CD4-positive, alpha-beta T cell treated with Interleukin-10 for 1 hour (primary cell): ENCODE data around the gene MCRS1.

Experiments
- DNase-seq: peaks from one replicate; pipeline ENCODE4 v3.0.0-alpha.2; 2020

Gene MCRS1

DNA sequence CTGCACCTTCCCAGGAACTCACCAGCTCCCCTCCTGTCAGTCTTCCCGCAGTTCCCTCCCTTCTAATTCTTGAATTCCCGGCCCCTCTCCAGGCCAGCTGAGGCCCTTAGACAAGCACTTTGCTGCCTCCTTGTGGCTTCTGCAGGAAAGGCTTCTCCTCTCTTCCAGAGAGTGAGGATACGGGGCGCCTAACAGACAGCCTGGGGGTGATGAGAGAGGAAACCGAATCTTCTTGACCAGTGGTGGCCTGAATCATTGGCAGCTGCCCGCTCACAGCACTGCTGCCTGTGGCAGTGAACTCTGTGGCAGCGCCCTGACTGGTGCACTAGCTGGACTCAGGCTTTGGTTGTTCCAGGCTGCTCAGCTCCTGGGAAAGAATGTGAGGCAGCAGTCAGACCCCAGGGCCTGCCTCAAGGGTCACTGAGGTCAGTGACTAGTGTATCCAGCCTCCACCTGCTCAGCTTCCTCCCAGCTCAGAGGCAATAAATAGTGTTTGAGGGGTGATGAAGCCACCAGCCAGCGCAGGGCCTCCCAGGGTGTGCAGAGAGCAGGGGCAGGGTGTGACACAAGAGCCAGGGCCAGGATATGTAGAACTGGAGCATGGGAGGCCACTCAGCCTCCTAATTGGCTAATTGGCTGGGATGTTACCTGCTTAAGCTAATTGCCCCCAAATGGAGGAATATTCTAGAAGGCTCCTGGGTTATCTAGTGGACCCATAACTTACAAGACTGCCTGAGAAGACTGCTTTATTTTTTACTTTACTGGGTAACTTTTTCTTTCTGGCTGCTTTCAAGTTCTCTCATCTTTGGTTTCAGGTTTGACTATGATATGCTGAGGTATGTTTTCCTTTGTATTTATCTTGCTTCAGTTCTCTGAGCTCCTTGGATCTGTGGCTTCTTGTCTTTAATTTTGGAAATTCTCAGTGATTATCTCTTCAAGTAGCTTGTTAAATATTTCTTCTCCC, 12.9 kb upstream of the MCRS1 start:
- peak; percentile 58 for DNase-seq

DNA sequence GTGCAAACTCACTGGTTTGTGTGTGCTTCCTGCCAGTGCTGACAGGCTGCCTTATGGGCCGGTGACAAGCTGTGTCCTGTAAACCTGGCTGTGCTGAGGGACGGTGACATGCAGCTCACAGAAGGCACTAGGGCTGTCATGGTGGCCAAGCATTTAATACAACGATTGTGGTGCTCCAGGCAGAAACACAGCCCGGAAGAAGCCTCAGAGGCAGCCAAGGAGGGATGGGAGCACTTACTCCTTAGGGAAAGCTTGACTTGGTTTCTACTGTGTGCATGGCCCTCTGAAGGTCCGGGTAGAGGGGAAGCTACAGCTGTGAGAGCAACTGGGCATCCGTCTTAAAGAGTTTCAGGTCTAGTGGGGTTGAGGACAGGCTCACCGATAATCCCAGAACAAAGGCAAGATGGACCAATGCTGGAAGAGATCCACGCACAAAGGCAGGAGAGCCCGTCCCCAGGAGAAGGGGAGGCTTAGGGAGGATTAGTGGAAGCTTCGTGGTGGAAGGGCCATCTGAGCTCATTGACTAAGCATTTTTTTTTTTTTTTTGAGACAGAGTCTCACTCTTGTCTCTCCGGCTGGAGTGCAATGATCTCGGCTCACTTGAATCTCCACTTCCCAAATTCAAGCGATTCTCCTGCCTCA, 10.7 kb upstream of the MCRS1 start:
- DNase-seq = no peak

DNA sequence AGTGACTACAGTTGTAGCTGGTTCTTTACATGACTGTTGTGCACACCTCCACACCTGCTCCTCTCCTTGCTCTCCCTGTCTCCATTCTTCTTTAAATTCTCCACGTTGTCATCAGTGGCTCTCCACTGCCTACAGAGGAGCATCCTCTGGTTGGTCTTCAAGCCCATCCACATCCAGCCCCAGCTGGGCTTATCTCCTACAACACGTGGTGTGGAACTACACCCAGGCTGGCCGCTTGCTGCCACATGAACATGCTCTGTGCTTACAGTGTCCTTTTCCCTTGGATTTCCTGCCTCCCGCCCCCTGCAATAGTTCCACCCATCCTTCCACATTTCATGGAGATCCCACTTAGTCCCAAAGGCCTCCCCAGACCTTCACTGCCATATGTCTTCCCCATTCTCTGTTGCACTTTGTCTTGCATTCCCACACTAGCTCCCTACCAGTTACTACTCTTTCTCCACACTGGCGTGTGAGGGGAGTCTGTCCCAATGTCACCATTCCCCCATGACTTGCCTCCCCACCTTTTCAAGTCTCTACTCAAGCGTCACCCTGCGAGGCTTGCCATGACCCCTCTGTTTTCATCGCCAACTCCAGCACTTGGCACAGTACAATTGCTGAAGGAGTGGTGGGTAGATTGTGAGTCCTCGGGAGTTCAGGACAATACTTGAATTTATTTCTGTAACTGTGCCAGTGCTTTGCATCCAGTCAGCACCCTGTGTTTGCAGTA, 9.8 kb upstream of the MCRS1 start:
- no peak for DNase-seq

DNA sequence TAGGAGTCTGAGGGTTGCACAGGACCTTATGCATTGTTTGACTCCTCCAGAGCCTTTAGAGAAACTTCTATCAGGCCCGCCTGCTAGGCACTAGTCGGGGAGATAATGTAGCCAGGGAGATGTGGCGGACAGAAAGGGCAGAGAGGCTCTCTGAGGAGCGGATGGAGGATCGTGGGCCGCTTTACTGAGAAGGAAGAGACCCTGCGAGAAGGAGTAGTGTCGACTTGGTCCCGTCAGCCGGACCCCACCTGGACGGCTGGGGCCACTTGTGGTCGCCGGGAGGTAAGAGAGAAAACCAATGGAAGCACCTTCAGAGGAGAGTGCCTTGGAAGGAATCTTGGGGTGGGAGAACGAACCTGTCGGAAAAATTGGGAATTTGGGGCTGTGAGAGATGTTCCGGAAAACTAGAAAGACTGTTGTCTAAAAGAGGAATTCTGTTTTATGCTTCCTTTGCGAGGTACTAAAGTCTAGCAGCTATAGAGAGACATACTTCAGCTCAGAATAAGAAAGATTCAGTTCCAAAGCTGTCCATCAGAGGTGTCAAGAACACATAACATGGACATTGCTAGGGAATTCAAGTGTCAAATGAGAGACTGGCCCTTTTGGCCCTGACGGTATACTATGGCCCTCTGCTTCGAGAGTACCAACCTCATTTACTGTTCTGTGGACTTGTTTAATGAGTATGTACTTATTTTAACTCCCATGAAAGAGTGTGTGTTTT, 660 bp upstream of the MCRS1 start:
- no peak for DNase-seq

DNA sequence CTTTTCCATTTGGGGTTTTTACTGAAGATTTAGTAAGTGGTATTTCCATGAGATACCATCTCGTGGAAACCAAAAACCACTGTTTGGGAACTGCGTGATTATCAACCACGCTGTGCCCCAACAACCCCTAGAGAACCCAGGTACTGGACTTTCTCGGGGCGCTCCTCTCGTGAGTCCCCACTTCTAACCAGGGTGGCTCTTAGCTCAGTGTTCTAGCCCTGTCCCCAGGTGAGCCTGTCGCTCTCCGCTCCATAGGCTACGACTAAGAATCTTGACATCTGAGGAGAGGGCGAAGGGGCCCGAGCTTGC, 686 bp downstream of the MCRS1 start:
- DNase-seq = no peak

DNA sequence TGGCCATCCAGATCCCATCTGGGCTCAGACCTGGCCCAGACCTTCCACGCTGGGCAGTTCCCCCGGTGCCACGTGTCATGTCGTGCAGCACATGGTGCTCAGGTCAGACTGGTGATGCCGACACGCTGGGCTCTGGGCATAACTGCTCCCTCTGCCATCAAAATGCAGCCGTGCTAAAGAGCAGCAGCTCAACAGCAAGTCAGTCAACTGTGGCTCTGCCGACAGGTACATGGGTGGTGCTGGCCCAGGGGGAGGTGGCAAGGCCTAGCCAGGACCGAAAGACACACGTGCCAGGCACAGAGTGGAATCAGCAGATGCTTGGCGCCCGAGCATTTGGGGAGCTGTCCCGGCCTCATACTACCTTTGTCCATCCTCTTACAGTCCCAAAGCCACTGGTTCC, 1.6 kb downstream of the MCRS1 start:
- no peak for DNase-seq

DNA sequence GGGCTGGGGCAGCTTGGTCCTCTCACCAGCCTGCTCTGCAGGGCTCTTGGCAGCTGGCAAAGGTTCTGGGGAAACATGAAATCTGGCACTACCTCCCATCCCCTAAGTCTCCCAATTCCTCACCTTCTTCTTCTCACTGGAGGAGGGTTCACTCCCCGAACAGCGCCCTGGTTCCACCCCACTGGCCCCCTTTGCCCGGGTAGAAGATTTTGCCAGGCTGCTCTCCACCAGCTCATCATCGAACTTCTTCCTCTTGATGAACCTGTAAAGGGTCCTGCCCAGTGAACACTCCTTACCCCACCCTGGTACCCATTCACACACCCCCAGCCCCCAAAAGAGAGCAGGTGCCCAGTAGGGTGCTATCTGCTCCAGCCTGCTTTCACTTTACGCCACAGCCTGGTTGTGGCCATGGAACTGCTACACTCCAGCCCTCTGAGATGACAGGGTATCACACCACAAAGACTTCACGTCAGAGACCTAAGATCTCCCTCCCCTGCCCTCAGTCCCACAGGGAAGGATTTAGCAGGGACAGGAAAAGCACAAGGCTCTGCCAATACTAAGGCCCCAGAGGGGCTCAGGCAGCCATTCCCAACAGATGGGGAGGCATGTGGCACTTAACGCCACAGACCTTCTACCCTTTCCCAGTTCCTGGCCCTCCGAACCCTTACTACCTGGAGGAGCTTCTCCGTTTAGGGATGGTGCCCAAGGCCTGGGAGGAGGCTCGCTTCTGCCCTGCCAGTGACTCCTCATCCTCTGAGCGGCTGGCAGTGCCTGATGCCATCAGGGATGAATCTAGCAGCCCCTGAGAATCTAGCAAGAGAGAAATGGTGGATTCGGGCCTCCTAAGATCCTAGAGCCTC, 2.3 kb downstream of the MCRS1 start:
- no peak for DNase-seq

DNA sequence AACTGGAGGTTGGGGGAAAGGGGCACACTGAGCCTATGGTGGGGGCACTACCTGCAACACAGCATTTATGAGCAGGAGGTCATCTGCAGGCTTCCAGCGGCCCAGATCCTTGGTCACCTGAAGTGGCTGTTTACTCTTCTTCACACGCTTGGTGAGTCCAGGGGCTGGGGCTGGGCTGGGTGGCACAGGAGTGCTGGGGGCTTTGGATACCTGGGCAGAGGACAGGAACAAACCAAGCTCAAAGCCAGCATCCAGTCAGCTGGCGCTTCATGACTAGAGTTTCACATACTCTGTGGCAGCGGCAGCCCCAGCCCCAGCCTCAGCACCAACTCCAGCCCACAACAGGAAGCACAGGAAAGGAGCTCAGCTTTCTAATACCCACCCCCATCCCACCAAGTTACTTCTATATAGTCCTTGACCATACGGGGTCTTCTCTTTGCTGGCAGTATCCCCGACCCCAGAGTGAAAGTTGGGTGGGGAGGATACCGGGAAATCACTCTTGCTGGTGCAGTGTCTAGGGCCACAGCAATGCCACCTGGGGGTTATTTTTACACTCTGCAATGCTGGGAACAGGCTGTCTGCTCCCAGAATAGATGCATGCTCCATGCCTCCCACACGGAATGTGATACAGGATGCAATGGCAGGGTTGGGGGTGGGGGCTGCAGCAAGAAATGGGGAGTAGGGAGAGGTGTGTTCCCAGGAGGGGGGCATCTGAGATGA, 3.1 kb downstream of the MCRS1 start:
- DNase-seq = no peak

DNA sequence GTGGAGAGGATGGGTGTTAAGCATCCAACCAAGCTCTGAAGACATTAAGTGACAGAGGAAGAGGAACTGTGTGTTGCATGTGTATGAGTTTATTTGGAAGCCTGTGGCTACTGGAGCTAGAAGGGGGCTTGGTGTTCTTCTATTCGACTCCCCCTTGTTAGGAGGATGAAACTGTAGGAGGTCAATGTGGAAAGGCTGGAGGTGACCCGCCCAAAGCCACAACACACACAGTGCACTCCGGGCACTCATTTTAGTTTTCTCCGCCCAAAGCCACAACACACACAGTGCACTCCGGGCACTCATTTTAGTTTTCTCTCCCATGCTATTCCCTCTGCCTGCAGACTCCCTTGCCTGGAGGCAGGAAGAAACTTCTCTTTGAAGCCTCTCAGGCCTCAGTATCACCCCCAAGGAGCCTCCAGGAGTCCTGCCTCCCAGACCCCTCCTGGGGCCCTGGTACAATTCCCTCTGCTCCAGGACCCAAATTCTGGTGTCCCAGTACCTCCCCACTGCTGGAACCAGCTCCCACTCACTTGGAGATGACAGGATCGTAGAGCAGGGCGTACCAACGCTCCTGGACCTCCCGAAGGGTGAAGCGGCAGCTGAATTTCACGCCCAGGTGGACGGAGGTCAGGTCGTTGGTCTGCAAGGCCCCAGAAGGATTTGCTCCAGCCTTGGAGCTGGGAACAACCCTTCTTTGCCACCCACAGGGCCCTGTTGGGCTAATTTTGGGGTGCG, 3.8 kb downstream of the MCRS1 start:
- no peak for DNase-seq

DNA sequence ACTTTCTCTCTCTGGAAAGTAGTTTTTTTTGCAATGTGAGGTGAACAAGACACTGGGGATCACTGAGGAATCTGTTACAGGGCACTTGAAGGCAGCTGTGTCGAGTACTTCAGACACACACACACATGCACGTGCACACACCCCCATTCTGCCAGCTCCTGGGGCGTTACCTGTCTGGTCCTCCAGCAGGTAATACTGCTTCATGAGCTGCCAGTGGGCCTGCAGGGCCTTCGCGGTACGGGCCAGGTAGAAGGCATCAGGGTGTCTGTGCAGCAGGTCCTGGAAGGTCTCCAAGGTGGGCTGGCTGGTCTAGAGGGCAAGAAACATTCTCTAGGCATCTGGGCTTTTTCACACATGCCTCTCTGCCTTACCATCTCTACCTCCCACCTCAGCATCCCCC, 5.1 kb downstream of the MCRS1 start:
- DNase-seq = no peak

DNA sequence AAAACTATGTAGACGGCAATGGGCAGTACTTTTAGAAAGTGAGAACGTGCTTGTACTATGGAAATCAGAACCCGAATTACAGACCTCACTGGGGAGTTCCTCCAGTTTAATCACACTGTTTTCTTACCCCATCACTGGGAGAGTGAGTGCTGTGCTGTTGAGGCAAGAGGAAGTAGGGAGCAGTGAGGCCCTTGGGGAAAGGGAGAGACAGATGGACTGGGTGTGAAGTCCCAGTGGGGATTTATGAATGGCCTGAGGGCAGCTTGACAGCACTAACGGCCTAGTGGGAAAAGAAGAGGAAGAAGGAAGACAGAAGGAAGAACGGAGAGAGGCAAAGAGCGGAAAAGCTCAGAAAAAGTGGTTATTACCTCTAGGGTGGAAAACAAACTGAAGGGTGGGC, 5.7 kb downstream of the MCRS1 start:
- no peak for DNase-seq

DNA sequence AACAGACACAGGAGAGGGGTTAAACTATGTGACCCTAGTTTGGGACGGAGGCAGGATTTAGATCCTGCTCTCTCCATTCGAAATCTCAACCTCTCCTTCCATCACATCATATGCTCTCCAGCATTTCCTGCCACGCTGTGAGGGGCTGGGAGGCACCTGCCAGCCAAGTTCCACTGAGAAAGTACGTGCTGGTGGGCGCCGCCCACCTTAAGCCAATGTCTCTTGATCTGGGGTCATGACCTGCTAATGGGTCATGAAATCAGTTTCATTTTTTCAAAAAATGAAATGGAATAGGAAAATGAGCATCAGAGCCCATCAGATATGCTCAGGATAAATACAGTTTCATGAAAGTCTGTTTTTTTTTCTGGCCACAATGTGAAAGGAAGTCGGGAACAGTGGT, 7.2 kb downstream of the MCRS1 start:
- no peak for DNase-seq

DNA sequence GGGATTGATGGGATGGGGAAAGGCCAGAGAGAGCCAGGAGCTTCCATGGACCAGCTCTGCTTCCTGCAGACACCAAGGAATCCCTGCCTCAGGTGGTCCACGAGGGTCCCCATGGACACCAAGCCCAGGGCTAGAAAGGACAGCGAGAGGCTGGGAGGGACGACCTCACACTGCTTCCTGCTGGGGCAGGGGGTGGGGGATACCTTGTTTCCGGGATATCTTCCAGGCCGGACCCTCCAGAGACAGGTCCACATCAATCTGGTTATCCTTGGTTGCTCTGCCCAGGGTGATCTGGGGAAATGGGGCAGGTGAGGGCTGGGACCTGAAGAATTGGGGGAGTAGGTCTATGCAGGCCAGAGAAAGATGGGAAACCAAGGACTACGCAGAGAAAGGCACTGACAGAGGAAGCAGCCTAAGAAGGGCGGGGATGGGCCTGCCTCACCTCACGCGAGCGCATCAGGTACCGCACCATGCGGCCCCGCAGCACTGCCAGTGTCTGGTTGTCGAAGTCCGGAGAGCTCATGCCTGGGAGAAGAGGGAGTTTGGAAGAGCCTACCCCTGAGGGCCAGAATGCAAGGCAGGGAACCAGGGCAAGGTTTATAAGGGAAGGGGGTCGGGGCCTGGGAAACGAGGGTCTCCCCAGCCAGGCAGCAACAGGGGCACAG, 8.8 kb downstream of the MCRS1 start:
- no peak for DNase-seq

DNA sequence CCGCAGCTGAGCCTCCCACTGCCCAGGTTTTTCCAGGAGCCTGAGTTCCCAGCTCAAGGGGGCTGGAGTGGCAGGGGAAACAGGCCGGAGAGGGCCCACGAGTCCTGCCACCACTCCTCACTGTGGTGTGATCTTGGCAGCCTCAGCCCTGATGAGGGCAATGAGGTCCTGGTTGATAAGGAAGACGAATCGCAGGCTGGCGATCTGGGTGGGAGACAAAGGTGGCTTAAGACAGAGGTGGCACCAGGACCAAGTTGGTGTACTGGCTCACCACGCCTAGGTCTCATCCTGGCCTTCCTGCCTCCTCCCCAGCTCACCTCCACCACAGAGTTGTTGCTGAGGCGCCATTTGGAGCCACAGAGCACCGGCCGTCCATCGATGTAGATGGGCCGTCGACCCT, 9.4 kb downstream of the MCRS1 start:
- DNase-seq = no peak

DNA sequence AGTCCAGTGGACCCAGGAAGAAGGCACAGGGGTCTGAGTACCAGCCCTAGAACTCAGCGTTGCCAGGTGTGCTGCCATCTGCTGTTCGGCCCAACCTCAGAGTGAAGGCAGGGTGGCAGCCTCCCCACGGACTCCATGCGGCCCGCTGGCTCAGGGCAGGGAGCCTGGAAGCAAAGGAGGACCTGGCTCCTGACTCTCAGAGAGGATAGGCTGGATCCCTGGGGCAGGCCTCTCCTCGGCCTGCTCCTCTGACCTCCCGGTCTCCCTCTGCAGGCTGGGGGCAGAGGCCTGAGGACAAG, 10.1 kb downstream of the MCRS1 start:
- DNase-seq = no peak

DNA sequence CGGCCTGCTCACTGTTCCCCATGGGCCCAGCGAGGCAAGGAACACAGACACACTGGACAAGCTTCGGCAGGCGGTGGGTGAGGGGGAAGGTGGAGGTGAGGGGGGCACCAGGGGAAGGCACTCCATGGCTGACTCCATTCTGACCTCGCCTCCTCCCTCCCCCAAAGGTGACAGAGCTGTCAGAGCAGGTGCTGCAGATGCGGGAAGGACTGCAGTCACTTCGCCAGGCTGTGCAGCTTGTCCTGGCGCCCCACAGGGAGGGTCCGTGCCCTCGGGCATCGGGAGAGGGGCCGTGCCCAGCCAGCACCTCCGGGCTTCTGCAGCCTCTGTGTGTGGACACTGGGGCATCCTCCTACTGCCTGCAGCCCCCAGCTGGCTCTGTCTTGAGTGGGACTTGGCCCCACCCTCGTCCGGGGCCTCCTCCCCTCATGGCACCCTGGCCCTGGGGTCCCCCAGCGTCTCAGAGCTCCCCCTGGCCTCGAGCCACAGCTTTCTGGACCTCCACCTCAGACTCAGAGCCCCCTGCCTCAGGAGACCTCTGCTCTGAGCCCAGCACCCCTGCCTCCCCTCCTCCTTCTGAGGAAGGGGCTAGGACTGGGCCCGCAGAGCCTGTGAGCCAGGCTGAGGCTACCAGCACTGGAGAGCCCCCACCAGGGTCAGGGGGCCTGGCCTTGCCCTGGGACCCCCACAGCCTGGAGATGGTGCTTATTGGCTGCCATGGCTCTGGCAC, 10.6 kb downstream of the MCRS1 start:
- DNase-seq = no peak

DNA sequence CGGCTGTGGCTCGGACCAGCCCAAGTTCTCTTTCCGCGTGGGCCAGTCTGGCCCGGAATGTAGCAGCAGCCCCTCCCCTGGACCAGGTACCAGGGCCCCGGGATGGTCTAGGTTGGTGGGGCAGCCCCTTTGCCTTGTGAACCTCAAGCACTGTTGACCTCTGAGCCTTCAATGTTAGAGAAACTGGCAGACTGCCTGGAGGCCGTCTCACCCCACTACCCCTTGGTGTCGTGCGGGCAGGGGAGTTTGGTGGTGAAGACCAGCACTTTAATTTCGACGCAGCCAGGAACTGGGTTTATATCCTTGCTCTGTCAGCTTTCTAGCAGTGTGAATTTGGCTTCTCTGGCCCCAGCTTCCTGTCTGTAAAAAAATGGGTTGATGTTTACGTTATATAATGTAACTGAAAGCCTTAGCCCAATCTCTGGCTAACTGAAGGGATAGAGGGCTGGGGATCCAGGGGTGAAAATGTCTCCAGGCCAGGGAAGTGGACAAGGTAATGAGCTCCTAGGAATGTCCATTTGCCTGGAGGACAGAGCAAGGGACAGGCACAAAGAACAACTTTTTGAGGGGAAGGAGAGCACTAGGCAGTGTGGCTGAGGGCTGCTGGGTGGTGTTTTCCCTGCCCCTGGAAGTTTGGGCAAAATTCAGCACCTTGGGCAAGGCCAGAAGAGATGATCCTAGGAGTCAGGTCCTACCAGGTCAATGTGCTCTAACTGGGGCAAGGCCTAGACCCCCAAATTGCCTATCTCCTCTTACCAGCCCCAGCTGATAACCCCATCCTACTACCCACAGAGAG, 11.4 kb downstream of the MCRS1 start:
- no peak for DNase-seq

DNA sequence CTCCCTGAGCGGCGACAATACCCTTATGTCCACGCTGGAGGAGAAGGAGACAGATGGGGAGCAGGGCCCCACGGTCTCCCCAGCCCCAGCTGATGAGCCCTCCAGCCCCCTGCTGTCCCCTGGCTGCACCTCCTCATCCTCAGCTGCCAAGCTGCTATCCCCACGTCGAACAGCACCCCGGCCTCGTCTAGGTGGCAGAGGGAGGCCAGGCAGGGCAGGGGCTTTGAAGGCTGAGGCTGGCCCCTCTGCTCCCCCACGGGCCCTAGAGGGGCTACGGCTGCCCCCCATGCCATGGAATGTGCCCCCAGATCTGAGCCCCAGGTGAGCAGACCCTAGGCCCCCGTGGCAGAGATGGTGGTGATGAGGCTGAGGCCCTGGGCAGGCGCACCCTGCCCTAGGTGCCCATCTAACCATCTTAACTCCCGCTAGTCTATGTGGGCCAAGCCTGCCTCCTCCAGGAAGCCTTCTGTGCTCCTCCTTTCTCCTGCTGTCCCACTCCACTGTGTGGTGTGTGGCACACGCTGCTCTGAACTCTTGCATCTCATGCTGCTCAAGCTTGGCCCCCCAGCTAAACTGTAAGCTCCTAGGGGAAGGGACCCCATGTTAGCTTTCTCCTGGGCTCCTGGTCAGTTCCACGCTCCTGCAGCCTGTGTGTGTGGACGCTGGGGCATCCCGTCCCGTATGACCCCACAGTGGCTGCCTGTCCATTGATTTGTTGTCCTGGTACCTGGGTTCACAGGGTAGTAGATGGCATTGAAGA, 12.1 kb downstream of the MCRS1 start:
- no peak for DNase-seq
